Measurements from ENCODE around the gene PARVB. TPM values are rescaled to one million over a fixed set of nuclear protein-coding genes. Genes with fewer than 3 reads are reported as not detected.

Gene PARVB
- polyA plus RNA-seq, 1 experiment, result 49.5 TPM

GRCh38 chr22:44172370-44173108 is 148.4 kb downstream of the PARVB start:
- no peak for DNase-seq (ENCODE audit: low read depth, low spot score)
- TF ChIP-seq, protein P1, sequence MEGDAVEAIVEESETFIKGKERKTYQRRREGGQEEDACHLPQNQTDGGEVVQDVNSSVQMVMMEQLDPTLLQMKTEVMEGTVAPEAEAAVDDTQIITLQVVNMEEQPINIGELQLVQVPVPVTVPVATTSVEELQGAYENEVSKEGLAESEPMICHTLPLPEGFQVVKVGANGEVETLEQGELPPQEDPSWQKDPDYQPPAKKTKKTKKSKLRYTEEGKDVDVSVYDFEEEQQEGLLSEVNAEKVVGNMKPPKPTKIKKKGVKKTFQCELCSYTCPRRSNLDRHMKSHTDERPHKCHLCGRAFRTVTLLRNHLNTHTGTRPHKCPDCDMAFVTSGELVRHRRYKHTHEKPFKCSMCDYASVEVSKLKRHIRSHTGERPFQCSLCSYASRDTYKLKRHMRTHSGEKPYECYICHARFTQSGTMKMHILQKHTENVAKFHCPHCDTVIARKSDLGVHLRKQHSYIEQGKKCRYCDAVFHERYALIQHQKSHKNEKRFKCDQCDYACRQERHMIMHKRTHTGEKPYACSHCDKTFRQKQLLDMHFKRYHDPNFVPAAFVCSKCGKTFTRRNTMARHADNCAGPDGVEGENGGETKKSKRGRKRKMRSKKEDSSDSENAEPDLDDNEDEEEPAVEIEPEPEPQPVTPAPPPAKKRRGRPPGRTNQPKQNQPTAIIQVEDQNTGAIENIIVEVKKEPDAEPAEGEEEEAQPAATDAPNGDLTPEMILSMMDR (IDR thresholded peaks at IDR 0.05; ENCODE audit: low read depth, low read length), result no peak
- ChIA-PET POLR2A (no interaction called here), CTCF (no interaction called here)
- Histone ChIP-seq H3K4me3 (ENCODE audit: low read depth, low read length) (no peak overlapping the region), H3K27me3 (ENCODE audit: control insufficient read depth, insufficient read depth, low read length) (no peaks in the 10 kb centered on the region), H3K27ac (ENCODE audit: low read depth, low read length) (no peak overlapping the region), H3K9me3 (ENCODE audit: control insufficient read depth, insufficient read depth, low read length) (no peaks in the 10 kb centered on the region)

DNA sequence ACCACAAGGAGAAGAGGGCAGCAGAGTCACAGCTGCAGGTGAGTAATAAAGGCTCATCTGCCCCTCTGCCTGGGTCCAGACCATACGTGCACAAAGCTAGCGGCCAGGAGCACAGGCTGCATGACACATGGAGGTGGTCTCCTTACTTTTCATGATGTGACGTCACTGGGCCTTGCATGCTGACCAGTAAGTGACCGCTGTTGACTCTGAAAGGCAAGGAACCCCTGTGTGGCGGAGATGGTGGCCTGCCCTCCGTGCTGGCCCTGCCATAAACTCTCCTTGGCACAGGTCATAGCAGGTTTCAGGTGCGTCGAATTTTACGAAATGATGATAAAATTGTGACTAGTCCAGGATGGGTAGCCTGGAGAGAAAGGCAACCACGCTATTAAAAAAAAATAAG is 149.1 kb downstream of the PARVB start:
- POLR2A ChIA-PET, result no interaction called here
- DNase-seq (ENCODE audit: low read depth, low spot score), result no peak
- no peak overlapping the region for H3K4me3 ChIP-seq (ENCODE audit: low read depth, low read length)
- no peaks in the 10 kb centered on the region for H3K9me3 ChIP-seq (ENCODE audit: control insufficient read depth, insufficient read depth, low read length)
- TF ChIP-seq, protein P1 (IDR thresholded peaks at IDR 0.05; ENCODE audit: low read depth, low read length), result no peak
- CTCF ChIA-PET, result no interaction called here
- no peaks in the 10 kb centered on the region for H3K27me3 ChIP-seq (ENCODE audit: control insufficient read depth, insufficient read depth, low read length)
- no peak overlapping the region for H3K27ac ChIP-seq (ENCODE audit: low read depth, low read length)

GRCh38 chr22:44175676-44176075 is 151.6 kb downstream of the PARVB start:
- no peak for DNase-seq (ENCODE audit: low read depth, low spot score)
- POLR2A ChIA-PET, result no interaction called here
- CTCF ChIA-PET, result no interaction called here
- H3K27ac ChIP-seq (ENCODE audit: low read depth, low read length), result no peak overlapping the region
- TF ChIP-seq, protein P1 (IDR thresholded peaks at IDR 0.05; ENCODE audit: low read depth, low read length), result no peak
- H3K9me3 ChIP-seq (ENCODE audit: control insufficient read depth, insufficient read depth, low read length), result no peaks in the 10 kb centered on the region
- H3K4me3 ChIP-seq (ENCODE audit: low read depth, low read length), result no peak overlapping the region
- no peaks in the 10 kb centered on the region for H3K27me3 ChIP-seq (ENCODE audit: control insufficient read depth, insufficient read depth, low read length)

DNA sequence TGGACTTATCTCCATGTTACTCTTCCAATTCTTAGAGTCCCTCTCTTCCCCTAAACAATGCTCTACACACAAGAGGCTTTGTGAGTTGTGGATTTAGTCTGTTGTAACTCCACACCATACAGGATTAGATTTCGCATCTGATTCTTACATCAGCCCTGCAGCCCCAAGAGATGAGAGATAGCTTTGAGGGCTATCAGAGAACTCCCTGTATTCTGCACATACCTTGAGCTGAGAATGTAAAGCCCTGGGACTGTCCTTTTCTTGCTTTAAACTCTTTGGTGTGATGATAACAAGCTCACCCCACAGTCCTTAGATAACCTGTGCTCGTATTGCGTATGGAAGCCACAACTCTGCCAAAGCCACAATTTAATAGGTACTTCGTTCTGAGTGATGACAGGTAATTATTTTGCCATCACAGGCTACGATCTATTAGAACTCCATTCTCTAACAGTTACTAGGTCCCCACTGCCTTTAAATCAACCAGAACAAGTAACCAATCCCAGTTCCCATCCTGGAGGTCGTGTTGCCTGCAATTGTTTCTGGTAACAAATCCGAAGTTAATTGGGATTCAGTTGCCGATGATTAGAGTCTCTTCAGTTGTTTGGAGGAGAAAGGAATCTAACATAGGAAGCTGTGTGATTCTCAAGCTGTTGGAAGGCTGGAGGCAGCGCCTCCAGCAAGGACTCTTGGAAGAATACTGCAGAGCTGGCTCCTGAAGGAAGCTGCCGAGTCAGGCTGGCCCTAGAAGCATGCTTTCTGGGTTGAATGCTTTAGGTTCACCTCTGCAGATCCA is 155.3 kb downstream of the PARVB start:
- Histone ChIP-seq H3K27ac (ENCODE audit: low read depth, low read length) (no peak overlapping the region), H3K4me3 (ENCODE audit: low read depth, low read length) (no peak overlapping the region), H3K9me3 (ENCODE audit: control insufficient read depth, insufficient read depth, low read length) (no peaks in the 10 kb centered on the region), H3K27me3 (ENCODE audit: control insufficient read depth, insufficient read depth, low read length) (peaks cover 3% of the 10 kb centered on the region)
- TF ChIP-seq, protein P1 (IDR thresholded peaks at IDR 0.05; ENCODE audit: low read depth, low read length), result no peak
- DNase-seq (ENCODE audit: low read depth, low spot score), result no peak
- ChIA-PET CTCF (no interaction called here), POLR2A (no interaction called here)

Data from AG04450 (cell line).